Coronary artery (tissue), 2 donors: Measurements from ENCODE around the gene PTMS.
A peak's percentile ranks its signal among the peaks of the same experiment; 100 is the strongest.

ENCODE experiments used
- DNase-seq: peaks from one replicate; pipeline ENCODE4 v3.0.0-alpha.2; 2017; ENCODE audit warnings: low spot score
- H3K27ac ChIP-seq, 2 donors: fragments of 200-600 bp; sonication (generic); one replicate each; pipeline ENCODE4 v1.5.1; 2016 to 2019
- H3K4me3 ChIP-seq: fragments of 200-600 bp; sonication (generic); 2 replicates; pipeline ENCODE4 v1.5.1; 2016; ENCODE audit warnings: mild to moderate bottlenecking, moderate library complexity
- CTCF ChIP-seq: fragments of 200-600 bp; sonication (generic); IDR thresholded peaks from one replicate; pipeline ENCODE4 v1.5.1; 2019; ENCODE audit warnings: antibody characterized with exemption

The PTMS gene

GRCh38 chr12:6752921-6753771, 13.0 kb upstream of the PTMS start, which contains the start of gene MLF2:
TSS of gene MLF2 (minus strand) at chr12:6753141. CDS start at chr12:6752334, 807 bp downstream.
- Histone ChIP-seq H3K27ac (peak within 1 kb of the TSS; percentile 95 to 97), H3K4me3 (peak within 1 kb of the TSS; percentile 92)
- TF ChIP-seq CTCF = no peak

GRCh38 chr12:6753772-6754356, 12.3 kb upstream of the PTMS start:
- peak; percentile 99 for TF ChIP-seq CTCF
- H3K4me3 ChIP-seq = no peak overlapping the region
- no peak for DNase-seq
- peak overlapping the region; percentile 95 to 97 for H3K27ac ChIP-seq

More at GRCh38 chr12:6752921-6753771, 13.0 kb upstream of the PTMS start, which contains the start of gene MLF2:
- DNase-seq = peak; percentile 99

- TF ChIP-seq CTCF = no peak
- H3K4me3 ChIP-seq = no peak overlapping the region
- DNase-seq = no peak
- peak overlapping the region in 1 of 2 donors; percentile 18 for H3K27ac ChIP-seq
Observed at GRCh38 chr12:6754411-6754810, 11.8 kb upstream of the PTMS start.

- TF ChIP-seq CTCF = no peak
- H3K27ac ChIP-seq = no peak overlapping the region
- DNase-seq = no peak
- H3K4me3 ChIP-seq = no peak overlapping the region
Observed at GRCh38 chr12:6757028-6757690, 9.0 kb upstream of the PTMS start.

DNA sequence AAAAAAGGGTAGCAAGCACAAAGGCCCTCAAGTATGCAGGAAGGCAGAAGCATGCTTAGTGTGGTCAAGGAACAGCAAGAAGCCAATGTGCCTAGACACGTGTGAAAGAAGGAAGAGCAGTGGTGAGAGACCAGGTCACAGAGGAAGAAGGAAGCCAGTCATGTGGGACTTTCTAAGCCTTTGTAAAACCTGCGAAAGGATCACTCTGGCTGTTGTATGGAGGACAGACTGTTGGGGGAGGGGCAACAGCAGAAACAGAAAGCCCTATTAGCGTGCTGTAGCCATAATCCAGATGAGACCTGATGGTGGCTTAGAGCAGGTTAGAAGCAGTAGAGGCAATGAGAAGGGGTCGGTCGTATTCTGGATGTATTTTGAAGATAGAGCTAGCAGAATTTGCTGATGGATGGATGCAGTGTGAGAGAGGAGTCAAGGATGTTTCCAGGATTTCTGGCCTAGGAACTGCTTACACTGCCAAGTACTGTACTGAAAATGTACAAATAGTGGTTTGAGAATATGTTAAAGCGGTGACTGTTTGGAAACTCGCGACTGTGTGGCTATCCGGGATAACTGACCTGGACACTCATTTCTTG, 7.6 kb upstream of the PTMS start:
- Histone ChIP-seq H3K4me3 (no peak overlapping the region), H3K27ac (no peak overlapping the region)
- DNase-seq = no peak
- no peak for TF ChIP-seq CTCF

DNA sequence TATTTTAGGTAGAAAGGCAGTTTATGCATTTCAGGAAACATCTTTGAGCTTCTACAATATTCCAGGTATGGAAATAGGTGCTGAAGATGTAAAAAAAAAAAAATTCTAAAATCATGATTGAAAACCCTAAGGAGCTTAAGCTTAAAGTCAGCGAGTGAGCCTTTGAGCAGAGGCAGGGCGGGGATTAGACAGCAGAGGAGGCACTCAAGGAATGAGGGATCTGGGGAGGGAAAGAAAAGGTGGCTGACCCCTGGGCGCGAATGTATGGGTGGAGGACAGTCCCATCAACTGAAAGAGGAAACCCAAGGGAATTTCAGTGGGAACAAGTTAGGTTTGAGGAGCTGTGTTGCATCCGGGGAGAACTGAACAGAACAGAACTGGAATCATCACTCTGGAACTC, 6.4 kb upstream of the PTMS start:
- TF ChIP-seq CTCF = no peak
- DNase-seq = no peak

More for the DNA sequence above, 6.4 kb upstream of the PTMS start:
- Histone ChIP-seq H3K4me3 (no peak overlapping the region), H3K27ac (no peak overlapping the region)
